Sigmoid colon (tissue), 4 donors: Measurements from ENCODE around the gene ST6GALNAC3.

Source experiments
- POLR2A ChIP-seq, 2 donors: fragments of 450-650 bp; IDR thresholded peaks; one replicate each; pipeline ENCODE4 v1.6.1; 2016; ENCODE audit warnings: antibody characterized with exemption in 2 of 2, mild to moderate bottlenecking in 2 of 2, moderate library complexity in 2 of 2
- POLR2AphosphoS5 ChIP-seq, 4 donors: sonication (generic); formaldehyde crosslinking; IDR thresholded peaks; one replicate each; pipeline ENCODE4 v1.6.1; 2017; ENCODE audit warnings: antibody characterized with exemption in 4 of 4

GRCh38 chr1:76154206-76154956, 79.8 kb downstream of the ST6GALNAC3 start:
- no peak for TF ChIP-seq POLR2A (IDR thresholded peaks at IDR 0.05)
- TF ChIP-seq POLR2AphosphoS5 (IDR thresholded peaks at IDR 0.05) = no peak
